Esophagus squamous epithelium (tissue), 4 donors: Measurements from ENCODE around the gene SNCAIP.

Experiments
- POLR2A ChIP-seq, 4 donors: fragments of 450-650 bp; IDR thresholded peaks; one replicate each; pipeline ENCODE4 v1.6.1; 2017; ENCODE audit warnings: antibody characterized with exemption in 4 of 4, mild to moderate bottlenecking in 4 of 4, moderate library complexity in 3 of 4
- TF ChIP-seq, protein P1 (sequence below), 6 experiments: fragments of 450-650 bp in 4 of 6; fragments of 200-600 bp in 2 of 6; sonication (generic) in 2 of 6; IDR thresholded peaks; one replicate each; pipeline ENCODE4 v1.5.1; 2016 to 2019; ENCODE audit warnings: antibody characterized with exemption in 6 of 6, mild to moderate bottlenecking in 4 of 6, moderate library complexity in 4 of 6

DNA sequence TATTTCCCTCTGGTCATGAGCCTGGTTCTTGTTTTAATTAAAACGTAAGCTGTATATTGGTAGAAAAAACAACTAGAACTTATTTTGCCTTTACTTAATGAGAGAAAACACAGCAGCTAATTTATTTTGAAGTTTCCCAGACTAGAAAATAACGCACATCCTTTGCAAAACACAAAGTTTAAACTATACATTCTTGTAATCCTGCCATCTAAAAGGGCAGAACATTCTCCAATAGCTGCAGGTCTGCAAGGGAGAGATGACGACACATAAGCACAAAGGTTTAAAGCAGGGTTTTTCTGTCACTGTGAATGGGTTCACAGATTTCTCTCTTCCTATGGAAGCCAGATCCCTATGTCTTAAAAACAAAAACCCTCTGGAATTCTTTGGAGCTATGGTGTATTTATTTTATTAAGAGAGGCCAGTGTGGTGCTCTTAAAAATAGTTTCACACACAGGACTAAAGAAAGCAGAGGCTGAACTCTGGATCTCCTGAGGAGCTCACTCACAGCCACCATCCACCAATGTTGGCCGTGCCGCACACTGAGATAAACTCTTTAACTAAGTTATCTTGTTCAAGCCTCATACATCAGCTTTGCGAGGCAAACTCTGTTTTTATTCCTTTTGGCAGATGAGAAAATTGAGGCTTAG is 82.4 kb downstream of the SNCAIP start:
- TF ChIP-seq, protein P1, sequence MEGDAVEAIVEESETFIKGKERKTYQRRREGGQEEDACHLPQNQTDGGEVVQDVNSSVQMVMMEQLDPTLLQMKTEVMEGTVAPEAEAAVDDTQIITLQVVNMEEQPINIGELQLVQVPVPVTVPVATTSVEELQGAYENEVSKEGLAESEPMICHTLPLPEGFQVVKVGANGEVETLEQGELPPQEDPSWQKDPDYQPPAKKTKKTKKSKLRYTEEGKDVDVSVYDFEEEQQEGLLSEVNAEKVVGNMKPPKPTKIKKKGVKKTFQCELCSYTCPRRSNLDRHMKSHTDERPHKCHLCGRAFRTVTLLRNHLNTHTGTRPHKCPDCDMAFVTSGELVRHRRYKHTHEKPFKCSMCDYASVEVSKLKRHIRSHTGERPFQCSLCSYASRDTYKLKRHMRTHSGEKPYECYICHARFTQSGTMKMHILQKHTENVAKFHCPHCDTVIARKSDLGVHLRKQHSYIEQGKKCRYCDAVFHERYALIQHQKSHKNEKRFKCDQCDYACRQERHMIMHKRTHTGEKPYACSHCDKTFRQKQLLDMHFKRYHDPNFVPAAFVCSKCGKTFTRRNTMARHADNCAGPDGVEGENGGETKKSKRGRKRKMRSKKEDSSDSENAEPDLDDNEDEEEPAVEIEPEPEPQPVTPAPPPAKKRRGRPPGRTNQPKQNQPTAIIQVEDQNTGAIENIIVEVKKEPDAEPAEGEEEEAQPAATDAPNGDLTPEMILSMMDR (IDR thresholded peaks at IDR 0.05): no peak
- TF ChIP-seq POLR2A (IDR thresholded peaks at IDR 0.05): no peak
